HG03575 (cell line): Measurements from ENCODE around the gene CDH4.

Source experiments
- ATAC-seq: cut with Tn5 transposase; IDR thresholded peaks from one replicate; pipeline ENCODE4 v1.9.1; 2021; ENCODE audit not compliant: unreplicated experiment, insufficient number of reproducible peaks, low FRiP score; ENCODE audit errors: extremely low read depth

The CDH4 gene

DNA sequence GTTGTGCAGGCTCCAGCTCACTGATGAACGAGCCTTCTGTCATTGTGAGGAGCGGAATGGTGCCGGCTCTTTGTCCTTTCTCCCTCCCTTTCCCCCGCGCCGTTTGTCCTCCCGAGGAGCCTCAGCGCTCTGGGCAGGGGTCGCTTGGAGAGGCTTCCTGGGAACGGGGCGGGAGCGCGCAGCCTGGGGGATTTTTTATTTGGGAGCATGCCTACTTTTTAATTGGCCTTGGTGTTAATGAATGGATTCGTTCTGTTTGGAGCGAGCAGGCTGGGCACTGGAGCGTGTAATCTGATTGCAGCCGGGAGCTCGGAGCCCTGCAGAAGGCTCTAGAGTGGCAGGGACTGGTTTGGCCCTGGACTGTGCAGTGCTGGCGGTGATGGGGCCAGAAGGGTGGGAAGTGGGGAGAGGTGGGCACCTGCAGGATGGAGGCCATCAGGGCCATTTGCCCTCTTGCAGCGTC is 118.8 kb downstream of the CDH4 start:
- ATAC-seq: no peak

DNA sequence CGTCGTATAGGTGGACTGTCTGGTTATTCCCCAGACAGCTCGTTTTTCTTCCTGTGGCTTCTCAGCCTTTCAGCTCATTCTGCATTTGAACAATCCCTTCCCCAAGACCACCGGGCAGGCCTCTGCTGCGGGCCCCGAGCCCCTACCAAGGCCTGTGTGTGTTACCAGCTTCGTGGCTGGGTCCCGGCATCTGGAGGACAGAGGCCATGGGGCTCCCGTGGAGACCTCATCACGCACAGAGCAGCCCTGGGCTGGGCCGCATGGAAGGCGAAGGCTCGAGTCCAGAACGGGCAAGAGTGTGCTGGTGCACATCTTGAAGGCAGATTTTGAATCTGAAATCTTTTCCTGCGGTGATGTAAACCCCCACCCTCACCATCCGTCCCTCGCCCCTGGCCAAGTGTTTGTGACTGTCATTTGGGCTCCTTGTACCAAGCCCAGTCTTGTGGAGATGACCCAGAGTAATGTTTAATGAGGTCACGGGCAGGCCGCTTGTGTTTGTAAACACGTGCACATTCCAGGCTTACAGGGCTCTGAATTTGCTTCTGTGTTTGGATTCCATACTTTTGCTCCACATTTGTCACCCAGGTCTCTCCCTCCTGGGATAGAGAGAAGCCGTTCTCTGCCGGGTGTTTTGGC is 119.6 kb downstream of the CDH4 start:
- ATAC-seq: no peak

DNA sequence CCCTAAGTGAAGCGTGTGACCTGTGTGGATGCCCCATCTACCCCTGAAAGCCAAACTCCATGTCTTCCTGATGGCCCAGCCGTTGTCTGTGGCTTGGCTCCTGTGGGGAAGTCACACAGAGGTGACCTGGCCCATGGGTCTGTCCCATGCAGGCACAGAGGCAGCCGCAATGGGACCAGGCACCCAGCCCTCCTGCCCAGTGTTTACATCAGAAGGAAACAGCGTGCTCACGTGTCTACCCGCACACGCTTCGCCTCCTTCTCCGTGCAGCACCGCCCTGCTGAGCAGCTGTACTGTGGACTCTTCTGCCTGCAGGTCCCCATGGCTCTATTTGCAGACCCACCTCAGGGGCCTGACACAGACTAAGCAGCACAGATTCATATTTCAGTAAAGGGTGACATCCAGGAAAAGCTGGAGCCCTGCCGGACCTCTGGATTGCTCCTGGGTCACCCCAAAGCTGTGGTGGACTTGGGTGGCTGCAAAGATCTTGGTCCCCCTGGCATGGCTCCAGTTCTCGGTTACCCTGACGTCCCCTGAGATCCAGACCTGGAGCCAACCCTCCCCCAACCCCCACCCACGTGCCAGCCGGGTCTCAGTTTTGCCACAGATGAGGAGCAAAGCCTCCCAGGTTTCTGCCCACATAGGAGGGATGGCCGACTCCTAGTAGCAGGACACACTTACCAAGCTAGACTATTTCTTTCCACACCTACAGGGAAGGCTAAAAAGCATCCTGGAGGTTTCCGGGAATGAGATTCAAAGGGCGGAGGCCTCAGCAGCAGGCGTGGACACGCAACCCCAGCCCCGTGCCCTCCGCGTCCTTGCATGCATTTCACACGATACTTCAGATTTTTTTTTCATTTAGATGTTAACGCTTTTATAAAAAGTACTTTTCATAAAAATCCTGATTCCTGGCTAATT is 120.3 kb downstream of the CDH4 start:
- ATAC-seq: no peak

DNA sequence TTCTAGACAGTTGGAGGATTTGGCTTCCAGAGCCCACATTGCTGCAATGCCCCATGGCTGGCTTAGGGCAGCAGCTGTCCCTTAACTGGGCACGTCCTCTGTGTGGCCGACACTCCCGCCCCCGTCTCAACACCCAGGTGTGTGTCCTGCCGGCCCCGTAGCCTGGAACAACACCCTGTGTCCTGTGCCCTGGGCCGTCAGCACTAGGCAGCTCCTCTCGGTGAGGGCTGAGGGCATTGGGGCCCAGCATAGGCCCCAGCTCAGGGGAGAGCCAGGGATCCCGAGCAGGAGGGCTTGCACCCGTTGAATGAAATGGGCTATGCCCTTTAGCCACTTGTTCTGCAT is 121.0 kb downstream of the CDH4 start:
- no peak for ATAC-seq

DNA sequence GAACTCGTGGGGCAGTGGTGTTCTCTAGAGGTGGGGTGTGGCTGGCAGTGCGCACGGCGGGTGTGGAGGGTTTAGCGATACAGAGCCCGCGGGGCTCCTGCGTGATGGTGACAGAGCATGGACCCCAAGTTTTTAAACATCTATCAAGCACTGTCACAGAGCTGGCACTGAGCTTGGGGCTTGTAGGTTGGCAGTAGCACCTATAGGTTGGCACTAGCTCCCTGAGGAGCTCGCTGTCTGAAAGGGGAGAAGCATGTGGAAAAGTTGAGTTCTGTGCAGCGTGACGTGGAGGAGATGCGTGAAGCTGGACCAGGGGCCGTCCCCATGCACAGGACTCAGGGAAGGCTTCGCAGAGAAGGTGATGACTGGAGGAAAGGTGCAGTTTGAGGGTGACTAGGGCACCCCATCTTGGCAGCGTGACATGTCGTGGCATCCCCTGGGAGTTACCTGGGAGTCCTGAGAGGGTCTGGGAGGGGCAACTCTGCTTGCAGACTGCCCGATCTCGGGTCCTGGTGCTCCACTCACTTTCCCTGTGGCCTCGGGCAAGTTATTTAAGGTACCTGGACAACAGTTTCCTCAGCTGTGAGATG is 122.0 kb downstream of the CDH4 start:
- ATAC-seq: no peak

DNA sequence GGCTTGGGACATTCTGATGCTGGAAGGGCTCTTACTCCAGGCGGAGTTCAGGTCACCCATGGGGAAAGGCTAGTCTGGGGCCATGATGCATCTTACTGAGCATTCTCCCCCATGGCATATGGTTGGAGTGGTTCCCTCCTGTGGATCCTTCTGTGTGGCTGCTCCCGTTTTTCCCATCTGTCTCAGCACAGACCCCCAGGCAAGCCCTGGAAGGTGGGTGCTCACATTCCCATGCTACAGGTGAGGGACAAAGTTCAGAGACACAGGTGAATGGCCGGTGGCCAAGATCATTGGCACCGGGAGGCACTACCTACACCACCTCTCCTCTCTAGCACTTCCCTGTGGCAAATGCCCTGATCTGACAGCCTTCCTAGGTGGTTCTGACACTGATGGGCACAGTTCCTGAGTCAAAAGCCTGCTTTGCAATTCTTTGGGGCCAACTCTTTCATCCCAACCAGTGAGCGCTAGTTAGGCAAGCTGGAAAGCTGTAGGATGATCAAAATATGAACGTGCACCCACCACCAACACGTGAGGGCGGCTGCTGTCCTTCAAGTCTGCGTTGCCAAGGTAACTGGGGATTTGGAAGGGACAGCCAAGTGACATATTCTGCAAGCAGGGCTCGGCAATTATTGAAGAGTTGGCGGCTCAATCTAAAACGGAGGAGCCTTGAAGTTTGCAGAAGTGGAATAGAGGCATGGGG is 124.6 kb downstream of the CDH4 start:
- ATAC-seq: no peak

DNA sequence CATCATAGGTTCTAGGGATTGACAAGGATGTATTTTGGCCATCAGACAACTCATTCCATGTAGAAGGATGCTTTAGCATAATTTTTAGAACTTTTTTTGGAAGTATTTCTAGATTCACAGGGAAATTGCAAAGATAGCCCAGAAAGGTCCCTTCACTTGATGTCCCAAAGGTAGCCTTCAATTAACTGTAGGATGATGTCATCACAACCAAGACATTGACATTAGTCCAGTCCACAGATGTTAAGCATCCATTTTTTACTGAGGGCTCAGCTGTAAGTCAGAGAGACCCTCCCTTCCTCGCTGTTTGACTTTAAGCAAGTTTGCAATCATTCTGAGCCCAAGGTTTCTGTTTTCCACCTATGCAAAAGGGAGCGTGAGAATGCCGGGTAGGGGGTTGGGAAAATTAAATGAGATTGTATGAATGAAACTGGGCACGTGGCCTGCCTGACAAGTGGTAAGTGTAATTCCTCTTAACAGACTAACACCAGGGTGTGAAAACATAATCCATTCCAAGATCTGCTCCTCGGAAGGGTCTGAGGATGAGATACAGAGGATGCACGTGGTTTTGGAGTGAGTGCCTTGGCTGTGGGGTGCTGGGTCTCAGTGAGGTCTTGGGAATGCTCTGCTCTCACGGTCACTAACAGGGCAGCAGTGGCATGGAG is 126.8 kb downstream of the CDH4 start:
- no peak for ATAC-seq

DNA sequence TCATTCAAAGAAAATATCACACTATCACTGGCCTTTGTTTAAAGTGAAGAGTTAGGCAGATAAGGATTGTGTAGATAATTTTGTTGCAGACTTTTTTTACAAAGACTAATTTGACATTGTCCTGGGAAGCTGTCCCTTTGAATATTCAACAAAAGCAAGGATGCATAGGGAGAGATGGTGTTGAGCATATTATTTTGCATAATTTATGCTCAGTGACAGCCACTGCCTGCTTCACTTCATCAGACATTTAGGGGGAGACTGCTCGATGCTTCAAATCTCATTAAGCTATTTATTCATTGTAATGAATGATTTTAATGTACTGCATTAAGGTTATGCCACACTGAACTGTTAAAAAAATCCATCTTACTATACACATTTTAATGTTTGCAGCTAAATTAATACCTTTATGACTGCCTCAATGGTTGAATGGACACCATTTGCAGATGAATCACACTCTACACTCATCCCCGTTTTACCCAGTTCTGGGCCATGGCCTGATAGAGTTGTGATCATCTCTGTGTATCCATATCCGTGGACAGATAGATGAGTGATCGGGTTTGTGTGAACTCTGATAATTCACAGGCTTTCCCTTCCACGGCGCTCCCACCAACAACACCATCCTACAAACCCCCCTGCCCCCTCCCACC is 128.0 kb downstream of the CDH4 start:
- ATAC-seq: no peak

DNA sequence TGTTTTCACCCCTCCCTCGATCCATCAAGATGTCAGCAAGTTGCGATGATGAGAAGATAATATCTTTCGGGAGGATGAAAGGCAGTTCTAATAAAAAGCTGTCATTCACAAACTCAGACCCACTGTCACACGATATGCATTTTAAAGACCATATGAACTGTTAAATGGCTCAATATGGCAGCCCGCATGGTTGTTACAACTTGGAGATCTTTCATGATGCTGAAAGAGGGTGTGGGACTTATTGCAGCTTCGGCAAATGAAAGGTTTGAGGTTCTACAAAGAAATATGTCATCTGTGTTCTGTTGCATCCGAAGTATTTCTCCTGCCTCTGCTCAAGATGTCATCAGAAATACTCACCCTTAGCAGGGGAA is 128.5 kb downstream of the CDH4 start:
- ATAC-seq: no peak

DNA sequence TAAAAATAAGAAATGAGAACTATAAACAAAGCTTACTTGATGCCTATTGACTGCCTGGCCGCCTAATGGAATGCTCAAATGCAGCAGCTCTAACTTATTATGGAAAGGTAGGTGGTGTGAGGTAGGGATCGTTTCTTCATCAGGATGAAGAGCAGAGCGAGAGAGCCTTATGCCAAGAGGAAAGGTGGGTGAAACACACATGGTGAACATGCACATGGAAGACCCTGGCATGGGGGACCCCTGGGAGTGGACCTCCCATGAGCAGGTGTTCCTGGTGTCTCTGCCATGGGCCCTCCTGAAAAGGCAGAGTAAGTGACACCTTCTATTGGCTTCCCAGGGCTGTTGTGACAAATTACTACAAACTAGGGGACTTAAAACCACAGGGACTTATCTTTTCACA is 130.1 kb downstream of the CDH4 start:
- ATAC-seq: no peak

DNA sequence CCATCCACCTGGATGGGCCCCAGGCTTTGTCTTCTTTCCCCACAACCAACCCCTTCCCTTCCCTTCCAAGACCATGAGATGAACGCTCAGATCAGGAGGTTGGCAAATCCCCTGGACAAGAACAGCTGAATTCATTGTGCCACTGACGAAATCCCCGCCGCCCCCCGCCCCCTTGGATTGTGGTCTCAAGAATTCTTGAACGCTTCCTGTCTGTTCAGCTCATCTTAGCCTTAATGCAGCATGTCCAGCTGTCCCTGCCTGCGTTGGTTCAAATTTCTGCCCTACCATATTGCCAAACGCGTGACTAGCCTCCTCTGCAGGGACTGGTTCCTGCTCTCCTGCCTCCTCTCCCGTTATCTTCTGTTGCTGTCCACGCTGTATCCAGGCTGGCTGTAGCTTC is 133.2 kb downstream of the CDH4 start:
- ATAC-seq: no peak

DNA sequence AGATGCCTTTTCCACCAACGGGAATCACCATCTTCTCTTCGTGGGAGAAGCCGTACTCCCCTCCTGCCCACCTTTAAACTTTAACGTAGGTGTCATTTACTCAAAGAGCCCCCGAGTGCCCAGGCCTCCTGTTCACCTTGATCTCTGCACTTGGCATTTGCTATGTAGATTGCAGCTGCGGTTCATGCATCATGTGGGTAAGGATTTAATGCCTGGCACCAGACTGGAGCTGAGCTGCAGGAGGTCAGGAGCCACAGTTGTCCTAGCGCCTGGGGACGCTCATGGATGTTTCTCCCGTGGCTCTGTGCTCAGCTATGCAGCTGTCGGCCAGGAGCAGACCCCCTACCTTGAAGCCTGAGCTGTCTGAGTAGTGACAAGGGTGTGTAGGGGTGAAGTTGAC is 133.7 kb downstream of the CDH4 start:
- no peak for ATAC-seq

DNA sequence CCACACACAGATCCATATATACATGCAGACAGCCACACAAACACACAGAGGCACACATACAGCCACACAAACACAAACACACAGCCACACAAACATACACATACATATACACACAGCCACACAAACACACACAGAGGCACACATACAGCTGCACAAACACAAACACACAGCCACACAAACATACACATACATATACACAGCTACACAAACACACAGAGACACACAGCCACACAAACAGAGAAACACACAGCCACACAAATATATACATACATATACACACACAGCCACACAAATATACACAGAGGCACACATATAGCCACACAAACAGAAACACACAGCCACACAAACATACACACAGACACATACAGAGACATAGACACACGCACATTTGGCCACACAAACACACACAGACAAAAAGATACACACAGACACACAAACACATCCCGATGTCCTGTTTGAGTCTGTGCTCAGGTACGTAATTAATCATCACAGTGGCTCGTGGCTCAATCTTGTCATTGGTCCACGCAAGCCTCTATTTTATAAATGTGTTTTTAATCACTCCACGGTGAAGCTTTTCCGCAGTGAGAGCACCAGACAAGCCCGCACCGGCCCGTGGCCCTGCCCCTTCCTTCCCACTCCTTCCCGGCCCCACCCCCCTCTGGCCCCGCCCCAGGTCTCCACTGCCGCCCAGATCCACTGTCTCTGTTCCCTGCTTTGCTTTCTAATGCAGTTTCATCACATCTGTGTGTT is 135.3 kb downstream of the CDH4 start:
- no peak for ATAC-seq

DNA sequence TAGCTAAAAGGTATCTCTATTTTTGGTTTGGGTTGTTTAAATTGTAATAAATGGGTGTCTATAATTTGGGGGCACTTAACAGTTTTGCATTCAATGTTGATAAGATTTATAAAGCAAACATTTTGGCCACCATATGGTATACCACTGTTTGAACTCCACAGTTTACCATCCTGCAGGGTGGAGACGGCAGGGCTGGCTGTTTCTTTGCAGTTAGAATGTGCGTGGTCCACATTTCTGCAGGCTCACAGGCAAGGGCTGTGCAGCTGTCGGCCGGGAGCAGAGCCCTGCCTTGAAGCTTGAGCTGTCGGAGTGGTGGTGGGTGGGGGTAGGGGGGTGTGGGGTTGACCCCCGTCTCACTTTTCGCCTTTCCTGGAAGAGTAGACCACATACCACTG is 135.9 kb downstream of the CDH4 start:
- ATAC-seq: no peak

DNA sequence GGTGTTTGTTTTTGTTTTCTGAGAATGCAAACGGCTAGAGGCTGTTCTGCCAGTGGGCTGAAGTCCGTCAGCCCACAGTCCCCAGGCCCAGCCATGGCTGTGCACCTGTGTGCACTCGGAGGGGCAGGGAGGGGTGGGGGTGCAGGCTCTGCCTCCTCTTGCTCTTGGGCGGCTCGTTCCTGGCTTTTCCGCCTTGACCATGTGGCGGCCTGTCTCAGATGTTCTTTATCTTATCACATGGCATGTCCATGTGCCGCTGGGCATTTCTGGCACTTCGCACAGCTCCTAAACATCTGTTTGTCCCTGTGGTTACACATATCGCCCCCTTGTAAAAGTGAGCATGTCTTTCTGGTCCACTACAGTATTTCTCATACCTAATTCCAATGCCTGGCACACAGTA is 137.0 kb downstream of the CDH4 start:
- ATAC-seq: no peak

DNA sequence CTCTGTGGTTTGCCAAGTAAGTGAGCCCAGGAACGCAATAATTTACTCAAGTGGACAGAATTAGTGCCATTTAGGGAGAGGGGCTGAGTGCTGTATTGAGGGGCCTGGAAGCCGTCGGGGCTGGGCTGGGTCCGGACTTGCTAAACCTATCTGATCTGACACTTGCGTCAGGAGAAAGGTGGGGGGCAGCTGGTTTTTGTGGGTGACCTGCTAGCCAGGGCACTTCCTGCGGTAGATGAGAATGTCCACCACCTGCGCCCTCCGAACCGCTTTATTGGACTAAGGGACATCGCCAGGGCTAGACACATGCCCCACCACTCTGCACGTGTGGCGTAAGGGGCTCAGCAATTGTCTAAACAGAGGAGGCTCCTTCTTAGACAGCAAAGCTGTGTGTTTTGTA is 139.1 kb downstream of the CDH4 start:
- ATAC-seq: no peak

DNA sequence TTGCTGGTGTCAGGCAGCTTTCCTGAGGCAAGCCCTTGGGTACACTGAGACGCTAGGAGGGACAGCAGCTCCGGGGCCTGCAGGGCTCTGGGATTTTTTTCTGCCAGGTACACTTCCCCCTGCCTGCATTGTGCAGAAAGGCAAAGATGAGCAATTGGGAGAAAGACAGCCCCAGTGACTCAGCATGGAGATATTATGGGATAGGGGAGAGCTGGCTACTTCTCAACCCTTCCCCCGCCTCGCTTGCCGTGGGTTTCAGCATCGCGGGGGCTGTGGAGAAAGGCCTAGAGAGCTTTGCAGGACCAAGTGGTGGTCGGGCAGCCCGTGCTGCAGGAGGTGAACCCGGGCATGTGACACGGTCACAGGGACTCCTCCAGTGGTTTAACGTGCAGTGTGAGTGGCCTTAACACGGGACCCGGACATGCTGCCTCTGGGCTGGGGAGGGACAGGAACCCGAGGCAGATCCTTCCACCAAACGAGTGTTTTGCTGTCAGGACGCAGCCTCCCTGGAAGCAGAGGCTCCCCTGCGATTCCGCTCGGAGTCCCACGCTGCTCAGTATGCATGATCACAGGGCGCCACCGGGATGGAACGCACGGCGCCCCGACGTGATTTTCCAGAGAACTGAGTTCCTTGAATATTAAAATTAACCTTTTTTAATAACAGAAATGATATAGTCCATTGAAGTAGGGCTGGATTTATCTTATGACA is 139.9 kb downstream of the CDH4 start:
- no peak for ATAC-seq
